Tibial nerve (tissue), 4 donors: ENCODE measurements around the gene SOX5. TPM values are rescaled to one million over a fixed set of nuclear protein-coding genes. Genes with fewer than 3 reads are reported as not detected.

Experiments used
- DNase-seq, 2 donors: peaks; one replicate each; pipeline ENCODE4 v3.0.0-alpha.2; 2019; ENCODE audit warnings: low spot score in 2 of 2
- H3K27ac ChIP-seq, 4 donors: fragments of 200-600 bp; sonication (generic) in 3 of 4; one replicate each; pipeline ENCODE4 v1.5.1; 2017 to 2019; ENCODE audit warnings: mild to moderate bottlenecking in 1 of 4
- H3K27me3 ChIP-seq, 2 donors: fragments of 200-600 bp; sonication (generic) in 1 of 2; one replicate each; pipeline versions ENCODE4 v1.5.1 to v1.6.0; 2017 to 2019
- H3K36me3 ChIP-seq, 3 donors: fragments of 200-600 bp; sonication (generic); one replicate each; pipeline ENCODE4 v1.5.1; 2018 to 2019
- H3K4me1 ChIP-seq, 4 donors: fragments of 200-600 bp; sonication (generic) in 3 of 4; one replicate each; pipeline ENCODE4 v1.5.1; 2017 to 2019
- H3K4me3 ChIP-seq, 4 donors: fragments of 200-600 bp; sonication (generic) in 3 of 4; one replicate each; pipeline ENCODE4 v1.5.1; 2017 to 2019; ENCODE audit warnings: mild to moderate bottlenecking in 1 of 4, moderate library complexity in 1 of 4
- H3K9me3 ChIP-seq, 4 donors: fragments of 200-600 bp; sonication (generic) in 3 of 4; one replicate each; pipeline ENCODE4 v1.5.1; 2017 to 2019
- EP300 ChIP-seq, 2 donors: sonication (generic); formaldehyde crosslinking; IDR thresholded peaks; one replicate each; pipeline ENCODE4 v1.6.1; 2017; ENCODE audit warnings: antibody characterized with exemption in 2 of 2, mild to moderate bottlenecking in 1 of 2
- POLR2A ChIP-seq, 2 donors: fragments of 450-650 bp; IDR thresholded peaks; one replicate each; pipeline ENCODE4 v1.6.1; 2017; ENCODE audit warnings: antibody characterized with exemption in 2 of 2, mild to moderate bottlenecking in 2 of 2, moderate library complexity in 2 of 2
- whole genome bisulfite sequencing, 2 donors: methylation state at CpG; one replicate each; pipeline ENCODE4 v1.1.5; 2018; 5-methylcytosine and 5-hydroxymethylcytosine counted together
- total RNA-seq, 4 donors: library from RNA; depleted of rRNA; stranded (reverse); fragments of >200 nt; gene quantifications; one replicate each; pipeline ENCODE4 v1.1.0, GENCODE V29; 2016
- TF ChIP-seq, protein P1 (sequence below), 5 experiments: fragments of 200-600 bp in 3 of 5; fragments of 450-650 bp in 2 of 5; sonication (generic) in 3 of 5; IDR thresholded peaks; one replicate each; pipeline ENCODE4 v1.5.1; 2016 to 2019; ENCODE audit warnings: antibody characterized with exemption in 5 of 5, mild to moderate bottlenecking in 3 of 5, moderate library complexity in 2 of 5

The SOX5 gene
- total RNA-seq, 4 donors from 2014 or later = 24.0 to 53.8 (median 38.6) TPM

DNA sequence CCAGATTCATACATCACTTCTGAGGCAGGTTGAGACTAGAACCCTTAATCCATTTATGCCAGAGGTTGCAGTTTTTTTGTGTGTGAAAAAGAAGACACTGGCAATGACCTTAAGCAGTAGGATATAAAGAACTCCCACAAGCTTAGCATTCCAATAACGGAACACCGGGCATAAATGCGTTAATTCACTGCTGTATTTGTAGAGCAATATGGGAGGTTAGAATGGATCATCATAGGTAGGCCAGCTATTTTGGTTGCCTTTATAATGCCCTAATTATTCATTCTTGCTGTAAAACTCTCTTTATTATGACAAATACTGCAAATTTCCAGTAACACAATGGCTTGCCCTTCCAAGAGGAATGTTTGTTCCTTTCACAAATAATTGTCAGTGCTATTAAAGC is 322.7 kb downstream of the SOX5 start:
- no peaks in the 10 kb centered on the region for H3K27me3 ChIP-seq
- H3K4me3 ChIP-seq = no peak overlapping the region
- H3K27ac ChIP-seq = no peak overlapping the region
- H3K9me3 ChIP-seq = no peaks in the 10 kb centered on the region
- WGBS, 2 donors = 96 to 97% methylated on average over 3 of the region's 3 CpGs
- no peaks in the 10 kb centered on the region for H3K36me3 ChIP-seq
- TF ChIP-seq POLR2A (IDR thresholded peaks at IDR 0.05) = no peak
- no peaks in the 10 kb centered on the region for H3K4me1 ChIP-seq
- DNase-seq = no peak

DNA sequence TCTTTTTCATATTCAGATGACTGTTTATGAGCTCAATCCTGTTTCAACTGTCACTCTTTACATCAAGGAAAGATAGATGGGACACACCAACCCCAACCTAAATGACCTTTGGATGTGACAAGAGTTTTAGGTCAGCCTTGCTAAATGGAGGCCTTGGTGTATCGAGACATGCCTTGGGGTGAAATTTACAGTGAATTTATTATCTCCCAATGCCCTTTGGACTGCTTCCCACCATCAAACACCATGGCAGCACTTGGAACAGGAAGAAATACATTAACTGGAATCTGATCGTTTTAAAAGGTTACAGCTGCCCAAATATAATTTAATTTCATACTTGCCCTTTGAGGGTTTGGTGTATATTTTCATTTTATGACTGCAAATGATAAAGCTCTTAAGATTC is 327.6 kb downstream of the SOX5 start:
- DNase-seq = no peak
- H3K36me3 ChIP-seq = no peaks in the 10 kb centered on the region
- no peak overlapping the region for H3K4me3 ChIP-seq
- no peaks in the 10 kb centered on the region for H3K4me1 ChIP-seq
- H3K27me3 ChIP-seq = no peaks in the 10 kb centered on the region
- no peak for TF ChIP-seq POLR2A (IDR thresholded peaks at IDR 0.05)
- no peak for TF ChIP-seq EP300 (IDR thresholded peaks at IDR 0.05)
- TF ChIP-seq, protein P1, sequence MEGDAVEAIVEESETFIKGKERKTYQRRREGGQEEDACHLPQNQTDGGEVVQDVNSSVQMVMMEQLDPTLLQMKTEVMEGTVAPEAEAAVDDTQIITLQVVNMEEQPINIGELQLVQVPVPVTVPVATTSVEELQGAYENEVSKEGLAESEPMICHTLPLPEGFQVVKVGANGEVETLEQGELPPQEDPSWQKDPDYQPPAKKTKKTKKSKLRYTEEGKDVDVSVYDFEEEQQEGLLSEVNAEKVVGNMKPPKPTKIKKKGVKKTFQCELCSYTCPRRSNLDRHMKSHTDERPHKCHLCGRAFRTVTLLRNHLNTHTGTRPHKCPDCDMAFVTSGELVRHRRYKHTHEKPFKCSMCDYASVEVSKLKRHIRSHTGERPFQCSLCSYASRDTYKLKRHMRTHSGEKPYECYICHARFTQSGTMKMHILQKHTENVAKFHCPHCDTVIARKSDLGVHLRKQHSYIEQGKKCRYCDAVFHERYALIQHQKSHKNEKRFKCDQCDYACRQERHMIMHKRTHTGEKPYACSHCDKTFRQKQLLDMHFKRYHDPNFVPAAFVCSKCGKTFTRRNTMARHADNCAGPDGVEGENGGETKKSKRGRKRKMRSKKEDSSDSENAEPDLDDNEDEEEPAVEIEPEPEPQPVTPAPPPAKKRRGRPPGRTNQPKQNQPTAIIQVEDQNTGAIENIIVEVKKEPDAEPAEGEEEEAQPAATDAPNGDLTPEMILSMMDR (IDR thresholded peaks at IDR 0.05) = no peak
- 48 to 58% methylated on average over 2 of the region's 2 CpGs for WGBS, 2 donors
- no peaks in the 10 kb centered on the region for H3K9me3 ChIP-seq
- no peak overlapping the region for H3K27ac ChIP-seq

DNA sequence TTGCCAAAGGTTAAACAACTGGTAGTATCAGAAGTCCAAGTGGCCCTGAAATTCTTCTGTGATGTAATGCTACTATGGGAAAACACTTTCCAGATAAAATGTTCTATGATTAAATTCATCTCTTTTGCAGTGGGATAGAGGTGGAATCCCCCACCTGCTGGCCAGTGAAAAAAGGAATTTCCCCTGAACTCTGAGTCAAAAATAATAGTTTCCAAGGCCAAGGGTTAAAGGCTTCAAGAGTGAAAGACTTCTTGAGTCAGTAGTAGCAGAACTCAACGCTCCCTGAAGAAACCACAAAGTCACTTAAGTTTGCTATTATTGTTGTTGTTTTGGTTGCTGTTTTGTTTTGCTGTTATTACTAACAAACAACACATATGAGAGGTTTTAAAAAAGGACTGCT is 330.8 kb downstream of the SOX5 start:
- Histone ChIP-seq H3K27ac (no peak overlapping the region), H3K27me3 (no peaks in the 10 kb centered on the region), H3K9me3 (no peaks in the 10 kb centered on the region), H3K4me1 (no peaks in the 10 kb centered on the region), H3K36me3 (no peaks in the 10 kb centered on the region), H3K4me3 (no peak overlapping the region)
- DNase-seq = no peak
- 71 to 73% methylated on average over 1 of the region's 1 CpG for WGBS, 2 donors
- TF ChIP-seq POLR2A (IDR thresholded peaks at IDR 0.05) (no peak), EP300 (IDR thresholded peaks at IDR 0.05) (no peak)
- TF ChIP-seq, protein P1 (IDR thresholded peaks at IDR 0.05) = no peak

DNA sequence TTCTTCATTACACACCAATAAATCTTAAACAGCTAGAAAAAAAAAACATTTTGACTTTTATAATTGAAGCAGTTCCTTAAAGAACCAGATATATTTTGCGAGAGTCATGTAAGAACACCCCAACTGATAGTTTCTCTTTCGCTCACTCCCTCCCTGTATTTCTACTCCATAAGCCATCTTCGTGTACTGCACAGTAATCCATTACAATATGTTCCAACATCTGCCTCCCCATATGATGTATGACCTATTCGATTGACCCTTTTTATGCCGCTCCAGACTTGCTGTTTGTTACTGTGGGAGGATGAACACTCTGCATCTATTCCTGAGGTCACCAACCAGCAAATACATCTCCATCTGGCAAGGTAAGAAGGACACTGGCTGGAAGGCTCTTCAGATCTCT is 331.7 kb downstream of the SOX5 start:
- Histone ChIP-seq H3K27me3 (no peaks in the 10 kb centered on the region), H3K4me1 (no peaks in the 10 kb centered on the region), H3K27ac (no peak overlapping the region), H3K4me3 (no peak overlapping the region), H3K36me3 (no peaks in the 10 kb centered on the region), H3K9me3 (no peaks in the 10 kb centered on the region)
- TF ChIP-seq POLR2A (IDR thresholded peaks at IDR 0.05) (no peak), EP300 (IDR thresholded peaks at IDR 0.05) (no peak)
- TF ChIP-seq, protein P1 (IDR thresholded peaks at IDR 0.05) = no peak
- DNase-seq = no peak
- 76 to 84% methylated on average over 5 of the region's 5 CpGs for WGBS, 2 donors

DNA sequence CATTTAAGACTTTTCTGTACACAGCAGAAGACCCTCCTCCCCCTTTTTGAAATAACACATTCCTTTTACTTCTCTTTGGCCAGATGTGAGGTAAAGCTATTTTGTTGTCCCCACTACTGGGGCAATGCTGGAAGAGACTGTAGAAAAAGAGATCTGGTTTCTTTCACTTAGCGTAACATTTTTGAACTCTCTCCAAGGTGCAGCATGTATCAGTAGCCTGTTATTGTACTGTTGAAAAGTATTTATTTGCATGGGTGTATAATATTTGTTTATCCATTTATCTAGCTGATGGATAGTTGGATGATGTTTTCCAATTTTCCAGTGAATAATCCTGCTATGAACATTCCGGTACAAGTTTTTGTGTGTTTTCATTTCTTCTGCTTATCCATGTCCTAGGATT is 335.2 kb downstream of the SOX5 start:
- Histone ChIP-seq H3K27me3 (no peaks in the 10 kb centered on the region), H3K27ac (no peak overlapping the region), H3K9me3 (no peaks in the 10 kb centered on the region), H3K36me3 (no peaks in the 10 kb centered on the region), H3K4me1 (peaks cover 0 to 3% (median 0%) of the 10 kb centered on the region in 4 donors), H3K4me3 (no peak overlapping the region)
- no peak for DNase-seq
- TF ChIP-seq, protein P1 (IDR thresholded peaks at IDR 0.05) = no peak
- no peak for TF ChIP-seq POLR2A (IDR thresholded peaks at IDR 0.05)
- TF ChIP-seq EP300 (IDR thresholded peaks at IDR 0.05) = no peak
- WGBS, 2 donors = 88 to 92% methylated on average over 2 of the region's 2 CpGs

DNA sequence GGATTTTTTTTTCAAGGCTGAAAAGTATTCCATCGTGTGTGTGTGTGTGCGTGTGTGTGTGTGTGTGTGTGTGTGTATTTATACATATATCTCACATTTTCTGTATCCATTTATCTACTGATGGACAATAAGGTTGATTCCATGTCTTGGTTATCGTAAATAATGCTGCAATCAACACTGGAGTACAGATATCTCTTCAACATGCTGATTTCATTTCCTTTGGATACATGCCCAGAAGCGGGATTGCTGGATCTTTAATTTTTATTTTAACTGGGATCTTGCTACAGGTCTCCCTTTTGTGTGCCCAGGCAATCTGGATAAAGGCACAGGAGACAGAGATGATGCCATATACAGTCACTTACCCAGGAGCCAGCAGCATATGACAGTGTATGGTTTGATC is 338.1 kb downstream of the SOX5 start:
- DNase-seq = no peak
- Histone ChIP-seq H3K4me3 (no peak overlapping the region), H3K9me3 (no peaks in the 10 kb centered on the region), H3K4me1 (peaks cover 0 to 3% (median 0%) of the 10 kb centered on the region in 4 donors), H3K36me3 (no peaks in the 10 kb centered on the region), H3K27me3 (no peaks in the 10 kb centered on the region), H3K27ac (no peak overlapping the region)
- TF ChIP-seq POLR2A (IDR thresholded peaks at IDR 0.05) (no peak), EP300 (IDR thresholded peaks at IDR 0.05) (no peak)
- TF ChIP-seq, protein P1 (IDR thresholded peaks at IDR 0.05) = no peak
- WGBS, 2 donors = 48 to 59% methylated on average over 4 of the region's 4 CpGs
